ENCODE data around the gene HADHA.

- no peak for TF ChIP-seq CTCF (IDR thresholded peaks at IDR 0.05; ENCODE audit: low read length)
- no peak for TF ChIP-seq EZH2phosphoT487 (IDR thresholded peaks at IDR 0.05; ENCODE audit: low read length)
- no peak for TF ChIP-seq EZH2 (optimal IDR thresholded peaks at IDR 0.05; ENCODE audit: low read depth, low read length)
Observed at GRCh38 chr2:26229595-26229994, 14.8 kb downstream of the HADHA start.
